Panc1 (cell line): ENCODE results near the gene TP53BP1. TPM values are rescaled to one million over a fixed set of nuclear protein-coding genes. Genes with fewer than 3 reads are reported as not detected.

ENCODE experiments used
- ATAC-seq: fragments of 200-7000 bp; cut with Tn5 transposase; 2 replicates; pipeline ENCODE4 v1.9.1; 2020; ENCODE audit warnings: mild to moderate bottlenecking, moderate library complexity
- BruUV-seq: library from RNA; stranded (reverse); fragments of 400-500 nt; replicated peaks from 2 replicates; lab custom pipeline; 2021; lab: Mats Ljungman, UMichigan
- CTCF ChIA-PET: fragments of 300-600 bp; sonication (Branson Sonifier 250); formaldehyde crosslinking; loops from one replicate; lab custom pipeline; 2022; ENCODE audit warnings: antibody characterized with exemption; lab: Charles Lee
- POLR2A ChIA-PET: fragments of 300-600 bp; sonication (Branson Sonifier 250); formaldehyde crosslinking; loops from one replicate; lab custom pipeline; 2022; ENCODE audit warnings: antibody characterized with exemption; lab: Charles Lee
- DNase-seq: peaks from one replicate; pipeline ENCODE4 v3.0.0-alpha.2; 2010; ENCODE audit warnings: low read depth, low spot score
- H3K27ac ChIP-seq: 2 replicates; pipeline ENCODE4 v1.5.1; 2011; ENCODE audit warnings: mild to moderate bottlenecking, low read length, inconsistent platforms
- H3K27me3 ChIP-seq: fragments of 200-500 bp; sonication (Bioruptor generic); 2 replicates; pipeline ENCODE4 v1.6.0; 2014; ENCODE audit warnings: low read length, inconsistent platforms; ENCODE audit not compliant: control insufficient read depth, insufficient read depth
- H3K36me3 ChIP-seq: fragments of 200-500 bp; sonication (Bioruptor generic); 2 replicates; pipeline ENCODE4 v1.5.1; 2014; ENCODE audit warnings: inconsistent platforms, mild to moderate bottlenecking, low read length, moderate library complexity; ENCODE audit not compliant: control insufficient read depth, insufficient read depth
- H3K4me1 ChIP-seq: 2 replicates; pipeline ENCODE4 v1.5.1; 2011; ENCODE audit warnings: inconsistent platforms, mild to moderate bottlenecking, low read length, moderate library complexity; ENCODE audit not compliant: control insufficient read depth, insufficient read depth
- H3K4me3 ChIP-seq, 2 experiments: 2 replicates each; pipeline ENCODE4 v1.5.1; 2011 to 2012; ENCODE audit warnings: low read depth in 2 of 2, low read length in 2 of 2, mild to moderate bottlenecking in 2 of 2, inconsistent platforms in 1 of 2, moderate library complexity in 1 of 2
- H3K9me3 ChIP-seq: fragments of 200-500 bp; sonication (Bioruptor generic); 2 replicates; pipeline ENCODE4 v1.5.1; 2014; ENCODE audit warnings: low read depth, mild to moderate bottlenecking, inconsistent platforms, low read length, moderate library complexity; ENCODE audit not compliant: control insufficient read depth, insufficient read depth
- POLR2AphosphoS5 ChIP-seq: IDR thresholded peaks from 2 replicates; pipeline ENCODE4 v1.6.1; 2012; ENCODE audit warnings: mild to moderate bottlenecking, low read depth, low read length, moderate library complexity
- SIN3A ChIP-seq: IDR thresholded peaks from 2 replicates; pipeline ENCODE4 v1.6.1; 2012; ENCODE audit warnings: low read depth, mild to moderate bottlenecking, low read length, moderate library complexity, borderline replicate concordance; ENCODE audit not compliant: insufficient read depth
- TCF7L2 ChIP-seq: IDR thresholded peaks from 2 replicates; pipeline ENCODE4 v1.6.1; 2011; ENCODE audit warnings: mild to moderate bottlenecking, low read depth, low read length, inconsistent platforms
- in situ Hi-C: cut with HindIII; loops from 2 replicates; pipeline ENCODE4 v1.10.0; 2016; ENCODE audit warnings: low sequenced_read_pairs, low pct_unique_long_range_greater_than_20kb
- intact Hi-C: fragments of 100-400 bp; cut with micrococcal nuclease; formaldehyde crosslinking; loops from one replicate; pipeline ENCODE4 v1.10.0; 2022; ENCODE audit not compliant: unreplicated experiment
- total RNA-seq: library from RNA; stranded (reverse); gene quantifications from one replicate; pipeline ENCODE4 v1.2.1, GENCODE V29; 2021; ENCODE audit not compliant: unreplicated experiment
- TF ChIP-seq, protein P1 (sequence below): fragments of 450-650 bp; IDR thresholded peaks from 2 replicates; pipeline ENCODE4 v1.5.1; 2017; ENCODE audit warnings: mild to moderate bottlenecking
- TF ChIP-seq, protein P2 (sequence below), 2 experiments: IDR thresholded peaks; 2 replicates each; pipeline ENCODE4 v1.6.1; 2011 to 2012; ENCODE audit warnings: low read depth in 2 of 2, control low read depth in 1 of 2, low read length in 1 of 2, mild to moderate bottlenecking in 1 of 2, moderate library complexity in 1 of 2; ENCODE audit not compliant: insufficient read depth in 1 of 2

Gene TP53BP1
- total RNA-seq, 1 experiment from 2014 or later: 80.3 TPM

DNA sequence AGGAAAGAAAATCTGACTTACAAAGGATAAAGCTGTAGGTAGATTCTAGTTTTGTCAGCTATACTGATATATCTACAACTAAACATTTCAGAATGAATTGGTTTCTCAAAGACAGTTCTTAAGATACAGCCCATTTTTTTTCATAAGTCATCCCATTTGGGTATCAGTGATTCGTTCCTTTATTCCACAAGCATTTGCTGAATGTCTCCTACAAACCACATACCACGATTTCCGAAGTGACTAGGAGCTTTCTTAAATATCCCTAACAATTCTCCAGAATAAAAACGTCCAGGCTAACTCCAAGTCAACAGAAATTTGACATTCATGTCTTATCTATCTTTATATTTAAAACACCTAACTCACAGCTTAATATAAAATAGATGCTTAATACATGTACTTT, 59.8 kb downstream of the TP53BP1 start:
- Histone ChIP-seq H3K4me1 (no peaks in the 10 kb centered on the region), H3K27ac (no peak overlapping the region), H3K27me3 (no peaks in the 10 kb centered on the region), H3K4me3 (no peak overlapping the region), H3K9me3 (no peaks in the 10 kb centered on the region), H3K36me3 (peaks cover 26% of the 10 kb centered on the region)
- no peak for ATAC-seq
- intact Hi-C loops: no loop called here
- DNase-seq: no peak
- POLR2A ChIA-PET: no interaction called here
- TF ChIP-seq, protein P1, sequence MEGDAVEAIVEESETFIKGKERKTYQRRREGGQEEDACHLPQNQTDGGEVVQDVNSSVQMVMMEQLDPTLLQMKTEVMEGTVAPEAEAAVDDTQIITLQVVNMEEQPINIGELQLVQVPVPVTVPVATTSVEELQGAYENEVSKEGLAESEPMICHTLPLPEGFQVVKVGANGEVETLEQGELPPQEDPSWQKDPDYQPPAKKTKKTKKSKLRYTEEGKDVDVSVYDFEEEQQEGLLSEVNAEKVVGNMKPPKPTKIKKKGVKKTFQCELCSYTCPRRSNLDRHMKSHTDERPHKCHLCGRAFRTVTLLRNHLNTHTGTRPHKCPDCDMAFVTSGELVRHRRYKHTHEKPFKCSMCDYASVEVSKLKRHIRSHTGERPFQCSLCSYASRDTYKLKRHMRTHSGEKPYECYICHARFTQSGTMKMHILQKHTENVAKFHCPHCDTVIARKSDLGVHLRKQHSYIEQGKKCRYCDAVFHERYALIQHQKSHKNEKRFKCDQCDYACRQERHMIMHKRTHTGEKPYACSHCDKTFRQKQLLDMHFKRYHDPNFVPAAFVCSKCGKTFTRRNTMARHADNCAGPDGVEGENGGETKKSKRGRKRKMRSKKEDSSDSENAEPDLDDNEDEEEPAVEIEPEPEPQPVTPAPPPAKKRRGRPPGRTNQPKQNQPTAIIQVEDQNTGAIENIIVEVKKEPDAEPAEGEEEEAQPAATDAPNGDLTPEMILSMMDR: no peak
- TF ChIP-seq TCF7L2 (no peak), POLR2AphosphoS5 (no peak), SIN3A (no peak)
- TF ChIP-seq, protein P2, sequence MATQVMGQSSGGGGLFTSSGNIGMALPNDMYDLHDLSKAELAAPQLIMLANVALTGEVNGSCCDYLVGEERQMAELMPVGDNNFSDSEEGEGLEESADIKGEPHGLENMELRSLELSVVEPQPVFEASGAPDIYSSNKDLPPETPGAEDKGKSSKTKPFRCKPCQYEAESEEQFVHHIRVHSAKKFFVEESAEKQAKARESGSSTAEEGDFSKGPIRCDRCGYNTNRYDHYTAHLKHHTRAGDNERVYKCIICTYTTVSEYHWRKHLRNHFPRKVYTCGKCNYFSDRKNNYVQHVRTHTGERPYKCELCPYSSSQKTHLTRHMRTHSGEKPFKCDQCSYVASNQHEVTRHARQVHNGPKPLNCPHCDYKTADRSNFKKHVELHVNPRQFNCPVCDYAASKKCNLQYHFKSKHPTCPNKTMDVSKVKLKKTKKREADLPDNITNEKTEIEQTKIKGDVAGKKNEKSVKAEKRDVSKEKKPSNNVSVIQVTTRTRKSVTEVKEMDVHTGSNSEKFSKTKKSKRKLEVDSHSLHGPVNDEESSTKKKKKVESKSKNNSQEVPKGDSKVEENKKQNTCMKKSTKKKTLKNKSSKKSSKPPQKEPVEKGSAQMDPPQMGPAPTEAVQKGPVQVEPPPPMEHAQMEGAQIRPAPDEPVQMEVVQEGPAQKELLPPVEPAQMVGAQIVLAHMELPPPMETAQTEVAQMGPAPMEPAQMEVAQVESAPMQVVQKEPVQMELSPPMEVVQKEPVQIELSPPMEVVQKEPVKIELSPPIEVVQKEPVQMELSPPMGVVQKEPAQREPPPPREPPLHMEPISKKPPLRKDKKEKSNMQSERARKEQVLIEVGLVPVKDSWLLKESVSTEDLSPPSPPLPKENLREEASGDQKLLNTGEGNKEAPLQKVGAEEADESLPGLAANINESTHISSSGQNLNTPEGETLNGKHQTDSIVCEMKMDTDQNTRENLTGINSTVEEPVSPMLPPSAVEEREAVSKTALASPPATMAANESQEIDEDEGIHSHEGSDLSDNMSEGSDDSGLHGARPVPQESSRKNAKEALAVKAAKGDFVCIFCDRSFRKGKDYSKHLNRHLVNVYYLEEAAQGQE (IDR thresholded peaks at IDR 0.05; ENCODE audit: insufficient read depth in 1 of 2, low read depth in 2 of 2, low read length in 1 of 2): no peak
- no TSS peak for BruUV-seq
- CTCF ChIA-PET: interaction anchor here (1.6 kb wide), 1 partner anchor 17 kb away, joined by 7 read pairs; no protein-coding TSS in a partner anchor
- in situ Hi-C loops: no loop called here

DNA sequence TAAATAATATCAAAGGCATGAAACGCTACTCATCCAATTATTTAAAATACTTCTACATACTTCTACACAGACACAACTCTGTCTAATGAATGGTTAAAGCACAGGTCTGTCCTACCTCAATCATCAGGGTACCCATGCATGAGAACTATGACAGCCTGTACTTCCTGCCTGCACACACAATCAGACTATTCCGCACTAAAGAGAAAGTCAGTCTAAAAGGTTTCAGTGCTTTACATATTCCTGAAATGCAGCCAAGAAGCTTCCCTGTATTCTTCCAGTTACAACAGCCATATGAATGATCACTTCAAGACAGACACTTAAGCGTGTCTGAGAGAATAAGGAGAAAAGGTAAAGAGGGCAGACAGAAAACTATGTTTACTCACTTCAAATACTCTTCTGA, 63.3 kb downstream of the TP53BP1 start:
- no peak overlapping the region for H3K27ac ChIP-seq
- no peaks in the 10 kb centered on the region for H3K4me1 ChIP-seq
- no peaks in the 10 kb centered on the region for H3K9me3 ChIP-seq
- intact Hi-C loops (no loop called here), in situ Hi-C loops (no loop called here)
- TF ChIP-seq, protein P2 (IDR thresholded peaks at IDR 0.05; ENCODE audit: insufficient read depth in 1 of 2, low read depth in 2 of 2, low read length in 1 of 2): no peak
- TF ChIP-seq POLR2AphosphoS5 (no peak), SIN3A (no peak), TCF7L2 (no peak)
- TF ChIP-seq, protein P1: no peak
- ChIA-PET CTCF (no interaction called here), POLR2A (no interaction called here)
- peaks cover 27% of the 10 kb centered on the region for H3K36me3 ChIP-seq
- H3K27me3 ChIP-seq: no peaks in the 10 kb centered on the region
- DNase-seq: no peak
- H3K4me3 ChIP-seq: no peak overlapping the region
- no peak for ATAC-seq
- BruUV-seq: no TSS peak
